GM12878 (cell line): Measurements from ENCODE around the gene DIS3L2. TPM values are rescaled to one million over a fixed set of nuclear protein-coding genes. Genes with fewer than 3 reads are reported as not detected.

Experiments used
- EZH2 ChIP-seq: IDR thresholded peaks from 2 replicates; pipeline ENCODE4 v1.6.1; 2012; ENCODE audit warnings: low read depth, mild to moderate bottlenecking, control low read depth, inconsistent platforms, low read length, borderline replicate concordance; ENCODE audit not compliant: control insufficient read depth
- FOXK2 ChIP-seq: fragments of 450-650 bp; IDR thresholded peaks from 2 replicates; pipeline ENCODE4 v1.6.1; 2017; ENCODE audit warnings: mild to moderate bottlenecking, moderate library complexity
- HDAC6 ChIP-seq: fragments of 200-600 bp; sonication (generic); IDR thresholded peaks from one replicate; pipeline ENCODE4 v1.8.0; 2017; ENCODE audit warnings: antibody characterized with exemption; ENCODE audit not compliant: unreplicated experiment
- HDGF ChIP-seq: fragments of 450-650 bp; IDR thresholded peaks from 2 replicates; pipeline ENCODE4 v1.6.1; 2016; ENCODE audit warnings: antibody characterized with exemption
- IKZF2 ChIP-seq, 2 experiments: fragments of 450-650 bp; IDR thresholded peaks; 2 replicates each; pipeline ENCODE4 v1.6.1; 2017; ENCODE audit warnings: mild to moderate bottlenecking in 2 of 2, moderate library complexity in 2 of 2
- KLF5 ChIP-seq: fragments of 450-650 bp; IDR thresholded peaks from 2 replicates; pipeline ENCODE4 v1.6.1; 2014; ENCODE audit warnings: mild to moderate bottlenecking; ENCODE audit not compliant: partially characterized antibody
- LARP7 ChIP-seq: fragments of 450-650 bp; IDR thresholded peaks from 2 replicates; pipeline ENCODE4 v1.6.1; 2017; ENCODE audit warnings: mild to moderate bottlenecking
- MYC ChIP-seq: IDR thresholded peaks from 2 replicates; pipeline ENCODE4 v1.6.1; 2011; ENCODE audit warnings: mild to moderate bottlenecking, low read length, moderate library complexity, inconsistent platforms; ENCODE audit not compliant: insufficient read depth, insufficient replicate concordance, insufficient read length, severe bottlenecking
- POLR2A ChIP-seq: IDR thresholded peaks from 2 replicates; pipeline ENCODE4 v1.6.1; 2011; ENCODE audit warnings: low read depth, mild to moderate bottlenecking, low read length
- RBBP5 ChIP-seq: fragments of 200-600 bp; sonication (generic); conservative IDR thresholded peaks from 2 replicates; pipeline ENCODE4 v1.6.1; 2016
- SMC3 ChIP-seq: IDR thresholded peaks from 2 replicates; pipeline ENCODE4 v1.6.1; 2011; ENCODE audit warnings: low read length, improper control_type of control experiment, borderline replicate concordance
- STAT1 ChIP-seq: fragments of 450-650 bp; conservative IDR thresholded peaks from 2 replicates; pipeline ENCODE4 v1.6.1; 2014; ENCODE audit warnings: antibody characterized with exemption, mild to moderate bottlenecking
- ZNF24 ChIP-seq: fragments of 450-650 bp; IDR thresholded peaks from 2 replicates; pipeline ENCODE4 v1.6.1; 2017; ENCODE audit warnings: antibody characterized with exemption, mild to moderate bottlenecking
- ZZZ3 ChIP-seq: IDR thresholded peaks from 2 replicates; pipeline ENCODE4 v1.6.1; 2011; ENCODE audit warnings: low read depth; ENCODE audit not compliant: control insufficient read depth, insufficient read length
- polyA plus RNA-seq, 11 experiments: library from polyadenylated mRNA; depleted of rRNA in 4 of 11; unstranded in 6 of 11; stranded (reverse) in 5 of 11; fragments of >200 nt; fragmentation: Nextera tagmentation in 4 of 11; fragmentation: Illumina TruSeq in 1 of 11; extraction: Ambion mirVana in 4 of 11; extraction: Trizol in 1 of 11; gene quantifications; 1 replicate in 1 of 11; 2 replicates in 10 of 11; pipeline versions ENCODE4 v1.2.1 to v1.2.3, GENCODE V29; 2011 to 2016; ENCODE audit warnings: inconsistent platforms in 2 of 11, missing spikeins in 2 of 11, low read depth in 1 of 11
- total RNA-seq, 4 experiments: library from RNA; depleted of rRNA in 3 of 4; stranded (reverse); fragments of >200 nt in 3 of 4; fragmentation: Illumina TruSeq in 1 of 4; extraction: Trizol in 1 of 4; gene quantifications; 2 replicates each; pipeline versions ENCODE4 v1.2.1 to v1.2.3, GENCODE V29; 2013 to 2021
- TF ChIP-seq, protein P1 (sequence below): IDR thresholded peaks from 2 replicates; pipeline ENCODE4 v1.6.1; 2012; ENCODE audit warnings: low read length, inconsistent platforms

DIS3L2 gene
- total and polyA plus RNA-seq, 10 of the 15 experiments (the other 5 are each of a cell fraction or from before 2014, with no cell fraction given), result 3.5 to 27.1 (median 16.0) TPM

DNA sequence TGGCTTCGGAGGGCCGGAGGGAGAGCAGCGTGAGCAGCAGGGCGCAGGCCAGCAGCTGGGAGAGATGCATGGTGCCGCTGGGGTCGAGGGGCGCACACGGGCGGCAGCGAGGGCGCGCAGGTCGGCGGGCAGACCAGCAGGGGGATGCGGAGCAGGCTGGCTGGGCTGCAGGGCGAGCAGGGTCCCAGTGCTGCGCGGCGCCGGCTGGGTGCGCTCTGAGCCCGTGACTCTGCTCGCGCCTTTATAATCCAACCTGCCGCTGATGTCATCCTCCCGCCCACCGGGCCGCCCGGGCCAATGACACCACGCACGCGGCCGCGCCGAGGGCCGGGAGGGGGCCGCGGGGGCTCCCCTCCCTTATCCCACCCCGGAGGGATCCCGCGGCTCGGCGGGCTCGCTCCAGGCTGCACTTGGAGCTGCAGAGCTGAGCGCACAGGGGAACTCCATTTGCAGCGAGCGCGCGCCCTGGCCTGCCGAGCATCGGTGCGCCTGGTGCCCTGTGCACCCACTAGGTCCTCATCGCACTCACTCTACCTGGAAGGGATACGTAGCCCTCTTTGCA lies 35.3 kb upstream of the DIS3L2 start, which contains the start of gene NPPC (continued):
- TF ChIP-seq KLF5 (no peak), POLR2A (peak; percentile 79), LARP7 (no peak), MYC (no peak), ZNF24 (no peak), RBBP5 (no peak), STAT1 (no peak), HDAC6 (peak; percentile 96), FOXK2 (no peak), HDGF (no peak), SMC3 (peak; percentile 38; the same call in 1 of the 2 replicates), IKZF2 (IDR thresholded peaks at IDR 0.05) (no peak), EZH2 (no peak), ZZZ3 (no peak)
- TF ChIP-seq, protein P1, sequence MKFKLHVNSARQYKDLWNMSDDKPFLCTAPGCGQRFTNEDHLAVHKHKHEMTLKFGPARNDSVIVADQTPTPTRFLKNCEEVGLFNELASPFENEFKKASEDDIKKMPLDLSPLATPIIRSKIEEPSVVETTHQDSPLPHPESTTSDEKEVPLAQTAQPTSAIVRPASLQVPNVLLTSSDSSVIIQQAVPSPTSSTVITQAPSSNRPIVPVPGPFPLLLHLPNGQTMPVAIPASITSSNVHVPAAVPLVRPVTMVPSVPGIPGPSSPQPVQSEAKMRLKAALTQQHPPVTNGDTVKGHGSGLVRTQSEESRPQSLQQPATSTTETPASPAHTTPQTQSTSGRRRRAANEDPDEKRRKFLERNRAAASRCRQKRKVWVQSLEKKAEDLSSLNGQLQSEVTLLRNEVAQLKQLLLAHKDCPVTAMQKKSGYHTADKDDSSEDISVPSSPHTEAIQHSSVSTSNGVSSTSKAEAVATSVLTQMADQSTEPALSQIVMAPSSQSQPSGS, result no peak
